Heart left ventricle (tissue), 16 donors: ENCODE data around the gene PTPRZ1. TPM values are rescaled to one million over a fixed set of nuclear protein-coding genes. Genes with fewer than 3 reads are reported as not detected.

Source experiments
- ATAC-seq, 4 donors: fragments of 200-7000 bp; cut with Tn5 transposase; one replicate each; pipeline ENCODE4 v1.9.1; 2020 to 2022; ENCODE audit warnings: moderate library complexity in 4 of 4, mild to moderate bottlenecking in 3 of 4, moderate number of reproducible peaks in 1 of 4
- DNase-seq, 5 donors: peaks; one replicate each; pipeline ENCODE4 v3.0.0-alpha.2; 2020
- H3K27ac ChIP-seq, 12 donors: fragments of 200-600 bp; sonication (generic) in 4 of 12; one replicate each; pipeline versions ENCODE4 v1.5.0 to v1.8.0; 2016 to 2022; ENCODE audit warnings: mild to moderate bottlenecking in 2 of 12
- H3K27me3 ChIP-seq, 9 donors: fragments of 200-600 bp; sonication (generic) in 2 of 9; one replicate each; pipeline versions ENCODE4 v1.5.1 to v1.8.0; 2016 to 2022; ENCODE audit warnings: mild to moderate bottlenecking in 3 of 9
- H3K36me3 ChIP-seq, 9 donors: fragments of 200-600 bp; sonication (generic) in 2 of 9; one replicate each; pipeline versions ENCODE4 v1.5.0 to v1.8.0; 2018 to 2022; ENCODE audit warnings: mild to moderate bottlenecking in 2 of 9
- H3K4me1 ChIP-seq, 12 donors: fragments of 200-600 bp; sonication (generic) in 4 of 12; one replicate each; pipeline versions ENCODE4 v1.5.0 to v1.8.0; 2016 to 2022; ENCODE audit warnings: mild to moderate bottlenecking in 3 of 12
- H3K4me3 ChIP-seq, 12 donors: fragments of 200-600 bp; sonication (generic) in 4 of 12; one replicate each; pipeline versions ENCODE4 v1.5.0 to v1.8.0; 2017 to 2022; ENCODE audit warnings: mild to moderate bottlenecking in 9 of 12, moderate library complexity in 4 of 12
- H3K9me3 ChIP-seq, 12 donors: fragments of 200-600 bp; sonication (generic) in 4 of 12; one replicate each; pipeline versions ENCODE4 v1.5.0 to v1.8.0; 2016 to 2022; ENCODE audit warnings: mild to moderate bottlenecking in 1 of 12
- CTCF ChIP-seq, 12 donors: fragments of 200-600 bp; sonication (generic) in 4 of 12; IDR thresholded peaks; one replicate each; pipeline versions ENCODE4 v1.5.0 to v1.8.0; 2018 to 2022; ENCODE audit warnings: antibody characterized with exemption in 12 of 12, mild to moderate bottlenecking in 5 of 12
- POLR2A ChIP-seq, 2 donors: fragments of 450-650 bp; IDR thresholded peaks; one replicate each; pipeline ENCODE4 v1.6.1; 2017; ENCODE audit warnings: antibody characterized with exemption in 2 of 2, mild to moderate bottlenecking in 2 of 2, moderate library complexity in 2 of 2
- WGBS, 4 donors: extraction: QIAGEN DNeasy Blood & Tissue Kit in 2 of 4; methylation state at CpG; one replicate each; pipeline versions ENCODE4 v1.1.5 to v1.1.7; 2013 to 2018; 5-methylcytosine and 5-hydroxymethylcytosine counted together
- intact Hi-C, 10 donors: fragments of 100-400 bp; cut with DNase I; formaldehyde crosslinking; loops; one replicate each; pipeline versions ENCODE4 v1.11.1 to v1.14.2; 2022
- long read RNA-seq, 3 donors: library from polyadenylated mRNA; unstranded; transcript quantifications; one replicate each; pipeline ENCODE4 v2.0.0, GENCODE V29; 2020 to 2021
- polyA plus RNA-seq, 2 donors: library from polyadenylated mRNA; stranded (reverse); fragments of 200-250 nt; gene quantifications; one replicate each; pipeline ENCODE4 v1.2.3, GENCODE V29; 2013
- total RNA-seq, 9 donors: library from RNA; depleted of rRNA in 2 of 9; stranded (reverse); fragments of >200 nt in 2 of 9; fragmentation: NEBNext Ultra II Directional in 3 of 9; extraction: Animal tissue kit (Norgen Biotek cat#: 25700) in 3 of 9; gene quantifications; one replicate each; pipeline versions ENCODE4 v1.1.0 to v1.2.4, GENCODE V29; 2016 to 2023
- donor health status: ischemic (EF 13 %, LVEDD 7.1; RV severe dilation, severe dysfunction).
- donor health status: healthy with polysubstance abuse.
- donor health status: DM: no; HTN: yes; CAD: no.
- donor health status: DM: no; HTN: no; CAD: no.
- donor health status: ischemic (EF 25% LVEDD 6.9; RV normal size, moderate dysfunction).
- donor health status: ischemic (EF 25% LVEDD 5.7; RV mildly dilated, moderate dysfunction).
- donor health status: healthy.
- donor health status: DM: yes; HTN: yes; CAD: no.
- donor health status: ischemic (EF 35%, LVEDD 5.7; RV mildly dilated, moderate dysfunction).
- donor health status: nonischemic (EF 11% LVEDD 7.7; RV severe dilation, severe dysfunction).
- donor health status: DM: yes; HTN: yes; CAD: no.
- donor health status: PGD.
- donor health status: ischemic (EF 29% LVEDD 5.4; RV normal size, mild dysfunction).
- donor health status: nonischemic (EF 23%, LVEDD 6.1; RV moderate dilation, normal function).

PTPRZ1 gene
- total RNA-seq (1 to 10 TPM in 2 of 9 donors, under 1 TPM in 7; 0.27 to 4.8 (median 0.45) TPM), polyA plus RNA-seq (under 1 TPM; 0.36 to 0.53 TPM)
- long read RNA-seq, donor 1 = 0 reads
- long read RNA-seq, donor 2 = 0 reads
- long read RNA-seq, donor 3 = 0 reads

GRCh38 chr7:121872831-121873288 is at the start of gene PTPRZ1:
PTPRZ1 (plus strand) TSS chr7:121873161; CDS start chr7:121873500, 339 bp downstream.
- peaks cover 6 to 49% (median 21%) of the 10 kb centered on the region in 9 donors for H3K27me3 ChIP-seq
- TF ChIP-seq CTCF (IDR thresholded peaks at IDR 0.05) = no peak
- no peak for TF ChIP-seq POLR2A (IDR thresholded peaks at IDR 0.05)
- peak in 2 of 5 donors; percentile 6 to 16 for DNase-seq
- H3K9me3 ChIP-seq = no peaks in the 10 kb centered on the region
- ATAC-seq = peak in 3 of 4 donors; percentile 47 to 58 (median 57)
- WGBS, 4 donors = 1 to 3% (median 1%) methylated on average over 28 to 49 of the region's 49 CpGs
- peak within 1 kb of the TSS in 1 of 12 donors; percentile 33 for H3K27ac ChIP-seq
- peak within 1 kb of the TSS; percentile 18 to 60 (median 46) for H3K4me3 ChIP-seq
- H3K36me3 ChIP-seq = no peaks in the 10 kb centered on the region
- peaks cover 0 to 15% (median 0%) of the 10 kb centered on the region in 12 donors for H3K4me1 ChIP-seq
- intact Hi-C loops = no loop called here

GRCh38 chr7:121824276-121824675 is 48.7 kb upstream of the PTPRZ1 start:
- H3K36me3 ChIP-seq = no peaks in the 10 kb centered on the region
- no peak overlapping the region for H3K27ac ChIP-seq
- ATAC-seq = no peak
- no peaks in the 10 kb centered on the region for H3K9me3 ChIP-seq
- H3K4me3 ChIP-seq = no peak overlapping the region
- intact Hi-C loops = no loop called here
- 29 to 66% (median 50%) methylated on average over 1 of the region's 1 CpG for WGBS, 4 donors
- no peak for DNase-seq
- no peaks in the 10 kb centered on the region for H3K4me1 ChIP-seq
- no peak for TF ChIP-seq POLR2A (IDR thresholded peaks at IDR 0.05)
- no peak for TF ChIP-seq CTCF (IDR thresholded peaks at IDR 0.05)
- no peaks in the 10 kb centered on the region for H3K27me3 ChIP-seq

GRCh38 chr7:121831351-121831750 is 41.6 kb upstream of the PTPRZ1 start:
- no peak for TF ChIP-seq POLR2A (IDR thresholded peaks at IDR 0.05)
- no peak for TF ChIP-seq CTCF (IDR thresholded peaks at IDR 0.05)
- H3K4me3 ChIP-seq = no peak overlapping the region
- no peaks in the 10 kb centered on the region for H3K27me3 ChIP-seq
- H3K27ac ChIP-seq = no peak overlapping the region
- no peaks in the 10 kb centered on the region for H3K4me1 ChIP-seq
- WGBS, 4 donors = 71 to 83% (median 79%) methylated on average over 3 of the region's 3 CpGs
- intact Hi-C loops = no loop called here
- no peak for DNase-seq
- no peaks in the 10 kb centered on the region for H3K9me3 ChIP-seq
- H3K36me3 ChIP-seq = no peaks in the 10 kb centered on the region
- ATAC-seq = no peak

GRCh38 chr7:121831801-121832200 is 41.2 kb upstream of the PTPRZ1 start:
- no peaks in the 10 kb centered on the region for H3K9me3 ChIP-seq
- H3K27ac ChIP-seq = no peak overlapping the region
- H3K4me3 ChIP-seq = no peak overlapping the region
- H3K27me3 ChIP-seq = no peaks in the 10 kb centered on the region
- ATAC-seq (no peak), DNase-seq (no peak)
- no peaks in the 10 kb centered on the region for H3K4me1 ChIP-seq
- WGBS, 4 donors = 71 to 77% (median 74%) methylated on average over 5 of the region's 5 CpGs
- H3K36me3 ChIP-seq = no peaks in the 10 kb centered on the region
- intact Hi-C loops = no loop called here
- no peak for TF ChIP-seq POLR2A (IDR thresholded peaks at IDR 0.05)
- no peak for TF ChIP-seq CTCF (IDR thresholded peaks at IDR 0.05)
